NCI-H748 treated with DMSO at 0.1 percent for 48 hours (cell line): ENCODE results near the gene SNX1.

Experiments used
- DNase-seq: peaks from one replicate; lab custom pipeline; 2025; lab: John Stamatoyannopoulos, UW

The SNX1 gene

GRCh38 chr15:64146520-64146884, 50.7 kb downstream of the SNX1 start:
- DNase-seq, result no peak

- no peak for DNase-seq
Observed at GRCh38 chr15:64146885-64147681, 51.3 kb downstream of the SNX1 start.

- DNase-seq, result no peak
Observed at GRCh38 chr15:64148168-64148567, 52.4 kb downstream of the SNX1 start.

- no peak for DNase-seq
Observed at GRCh38 chr15:64148581-64148980, 52.8 kb downstream of the SNX1 start.

GRCh38 chr15:64149424-64149823, 53.6 kb downstream of the SNX1 start:
- no peak for DNase-seq

GRCh38 chr15:64149893-64150578, 54.3 kb downstream of the SNX1 start:
- no peak for DNase-seq

- no peak for DNase-seq
Observed at GRCh38 chr15:64151727-64152506, 56.1 kb downstream of the SNX1 start, which contains the start of gene SNX22. Gene SNX22 (plus strand): TSS chr15:64151731. CDS start chr15:64151776, 45 bp downstream.

- DNase-seq, result no peak
Observed at GRCh38 chr15:64152507-64153387, 57.0 kb downstream of the SNX1 start.

- DNase-seq, result peak; percentile 31
Observed at GRCh38 chr15:64153480-64154367, 57.9 kb downstream of the SNX1 start.

- no peak for DNase-seq
Observed at GRCh38 chr15:64155802-64156651, 60.2 kb downstream of the SNX1 start.

GRCh38 chr15:64156652-64157331, 61.0 kb downstream of the SNX1 start:
- DNase-seq, result no peak

GRCh38 chr15:64157599-64158125, 61.9 kb downstream of the SNX1 start:
- no peak for DNase-seq

GRCh38 chr15:64158363-64159134, 62.8 kb downstream of the SNX1 start:
- DNase-seq, result no peak

GRCh38 chr15:64161688-64162477, 66.1 kb downstream of the SNX1 start:
- no peak for DNase-seq

GRCh38 chr15:64162478-64162868, 66.7 kb downstream of the SNX1 start:
- DNase-seq, result no peak

GRCh38 chr15:64162869-64163658, 67.3 kb downstream of the SNX1 start, which contains the start of gene PPIB:
Gene PPIB (minus strand): TSS chr15:64163022. CDS start chr15:64162986, 36 bp downstream.
- DNase-seq, result peak; percentile 70
